ENCODE results near the gene ZNF462.

The ZNF462 gene

DNA sequence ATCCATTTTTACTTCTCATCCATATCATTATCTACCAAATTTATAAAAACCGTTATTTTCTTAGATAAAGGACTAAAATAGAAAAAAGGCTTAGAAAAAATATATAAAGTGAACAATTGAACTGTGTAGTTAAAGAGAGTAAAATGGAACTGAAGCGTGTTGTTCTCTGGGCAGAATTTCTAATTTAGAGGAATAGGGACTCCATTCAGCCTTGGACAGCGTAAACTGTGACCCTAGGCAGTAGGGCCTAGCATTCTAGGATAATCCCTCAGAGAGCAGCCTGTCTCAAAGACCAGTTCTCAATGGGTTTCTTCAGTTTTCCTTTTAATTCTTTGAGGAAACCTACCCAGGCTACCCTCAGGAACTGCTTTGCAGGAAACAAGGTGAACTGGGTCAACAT is 11.1 kb downstream of the ZNF462 start:
- no peak for ATAC-seq (replicated peaks)
- H3K9me3 Mint-ChIP-seq, result no peaks in the 10 kb centered on the region
- H3K4me3 Mint-ChIP-seq, result no peak overlapping the region

DNA sequence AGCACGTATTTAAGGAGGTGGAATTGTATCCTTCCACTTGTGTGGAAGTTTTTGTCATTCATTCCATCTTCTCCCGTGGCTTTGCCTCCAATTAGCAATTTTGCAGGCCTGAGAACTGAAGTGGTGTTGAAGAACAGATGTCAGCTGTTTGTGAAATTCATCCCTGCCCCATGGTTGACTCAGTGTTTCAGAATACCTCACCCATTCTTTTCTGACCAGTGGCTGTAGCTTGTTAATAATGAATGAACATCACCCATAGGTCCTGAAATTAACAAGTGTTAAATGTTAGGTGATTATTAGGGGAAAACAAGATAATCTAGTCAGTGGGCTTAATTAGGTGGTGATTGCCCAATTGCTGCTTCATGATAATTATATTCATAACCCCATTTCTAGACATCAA is 11.7 kb downstream of the ZNF462 start:
- Mint-ChIP-seq H3K4me1 (no peaks in the 10 kb centered on the region), H3K27ac (no peak overlapping the region), H3K9me3 (no peaks in the 10 kb centered on the region), H3K27me3 (peaks cover 0 to 5% of the 10 kb centered on the region in 2 donors), H3K4me3 (no peak overlapping the region), H3K36me3 (no peaks in the 10 kb centered on the region)
- no peak for DNase-seq
- ATAC-seq (replicated peaks), result no peak

More for the DNA sequence above, 11.1 kb downstream of the ZNF462 start:
- H3K27ac Mint-ChIP-seq, result no peak overlapping the region
- no peaks in the 10 kb centered on the region for H3K4me1 Mint-ChIP-seq
- DNase-seq, result no peak
- peaks cover 0 to 2% of the 10 kb centered on the region in 2 donors for H3K27me3 Mint-ChIP-seq
- H3K36me3 Mint-ChIP-seq, result no peaks in the 10 kb centered on the region

DNA sequence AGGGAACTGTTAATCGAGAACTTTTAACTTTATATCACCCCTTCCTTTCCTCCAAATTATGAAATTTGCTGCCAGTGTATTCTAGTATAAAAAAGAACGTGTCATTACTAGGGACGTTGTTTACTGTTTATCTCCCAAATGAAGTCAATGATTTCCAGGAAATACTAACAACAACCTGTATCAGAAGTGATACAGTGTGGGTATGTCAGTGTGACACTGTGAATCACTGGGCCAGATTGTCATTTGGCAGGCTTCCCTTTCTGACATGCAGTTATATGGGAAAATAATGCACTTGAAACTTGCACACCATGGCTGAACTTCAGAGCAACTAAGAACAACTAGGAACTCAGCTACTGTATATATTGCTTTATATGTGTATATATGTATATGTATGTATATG is 12.6 kb downstream of the ZNF462 start:
- Mint-ChIP-seq H3K27ac (no peak overlapping the region), H3K27me3 (peaks cover 0 to 5% of the 10 kb centered on the region in 2 donors), H3K36me3 (no peaks in the 10 kb centered on the region), H3K9me3 (no peaks in the 10 kb centered on the region), H3K4me1 (no peaks in the 10 kb centered on the region), H3K4me3 (no peak overlapping the region)
- DNase-seq (no peak), ATAC-seq (replicated peaks) (no peak)

DNA sequence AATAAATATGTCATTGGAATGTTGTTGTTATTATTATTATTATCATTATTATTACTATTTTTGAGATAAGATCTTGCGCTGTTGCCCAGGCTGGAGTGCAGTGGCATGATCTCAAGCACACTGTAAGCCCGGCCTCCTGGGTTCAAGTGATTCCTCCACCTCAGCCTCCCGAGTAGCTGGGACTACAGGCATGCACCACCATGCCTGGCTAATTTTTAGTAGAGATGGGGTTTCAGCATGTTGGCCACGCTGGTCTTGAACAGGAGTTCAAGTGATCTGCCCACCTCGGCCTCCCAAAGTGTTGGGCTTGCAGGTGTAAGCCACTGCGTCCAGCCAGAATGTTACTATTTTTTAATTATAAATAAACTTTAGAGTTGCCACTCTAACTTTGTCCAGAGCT is 14.4 kb downstream of the ZNF462 start:
- no peak for ATAC-seq (replicated peaks)
- DNase-seq, result no peak
- H3K4me3 Mint-ChIP-seq, result no peak overlapping the region
- no peaks in the 10 kb centered on the region for H3K36me3 Mint-ChIP-seq
- H3K27ac Mint-ChIP-seq, result no peak overlapping the region
- no peaks in the 10 kb centered on the region for H3K4me1 Mint-ChIP-seq
- peaks cover 0 to 5% of the 10 kb centered on the region in 2 donors for H3K27me3 Mint-ChIP-seq
- no peaks in the 10 kb centered on the region for H3K9me3 Mint-ChIP-seq

DNA sequence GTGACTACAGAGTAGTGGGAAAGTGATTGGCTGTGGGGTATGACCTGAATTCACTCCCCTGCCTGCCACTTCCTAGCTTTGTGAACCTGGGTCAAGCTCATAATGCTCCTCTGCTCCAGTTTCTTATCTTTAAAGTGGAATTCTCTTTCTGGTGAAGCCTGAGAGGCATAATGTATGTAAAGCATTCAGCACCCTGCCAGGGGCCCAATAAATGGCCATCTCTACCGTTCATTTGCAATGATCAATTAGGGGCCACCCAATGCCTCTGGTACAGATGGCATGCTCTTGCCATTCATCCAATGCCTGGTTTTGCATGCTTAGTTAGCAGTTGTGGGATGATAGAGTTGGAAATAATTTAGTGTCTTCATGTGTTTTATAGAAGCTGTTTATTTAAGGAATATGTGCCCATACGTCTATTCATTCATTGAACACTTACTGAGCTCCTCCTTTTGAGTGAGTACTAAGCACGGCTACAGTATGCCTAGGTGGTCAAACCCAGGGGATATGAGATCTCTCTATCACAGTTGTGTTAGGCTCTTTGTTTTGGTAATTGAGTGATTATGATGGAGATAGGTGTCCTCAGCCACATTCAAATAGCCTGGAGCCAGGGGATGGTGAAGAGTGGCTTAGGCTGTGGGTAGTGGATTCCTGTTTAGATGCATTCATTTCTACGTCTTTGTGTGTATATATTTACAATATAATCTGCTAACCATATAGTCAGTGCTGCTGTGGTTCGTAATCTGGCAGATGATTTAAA is 15.3 kb downstream of the ZNF462 start:
- Mint-ChIP-seq H3K36me3 (no peaks in the 10 kb centered on the region), H3K27me3 (peaks cover 0 to 5% of the 10 kb centered on the region in 2 donors), H3K27ac (no peak overlapping the region), H3K4me3 (no peak overlapping the region), H3K9me3 (peaks cover 3% of the 10 kb centered on the region in 2 donors), H3K4me1 (no peaks in the 10 kb centered on the region)
- no peak for DNase-seq
- no peak for ATAC-seq (replicated peaks)

DNA sequence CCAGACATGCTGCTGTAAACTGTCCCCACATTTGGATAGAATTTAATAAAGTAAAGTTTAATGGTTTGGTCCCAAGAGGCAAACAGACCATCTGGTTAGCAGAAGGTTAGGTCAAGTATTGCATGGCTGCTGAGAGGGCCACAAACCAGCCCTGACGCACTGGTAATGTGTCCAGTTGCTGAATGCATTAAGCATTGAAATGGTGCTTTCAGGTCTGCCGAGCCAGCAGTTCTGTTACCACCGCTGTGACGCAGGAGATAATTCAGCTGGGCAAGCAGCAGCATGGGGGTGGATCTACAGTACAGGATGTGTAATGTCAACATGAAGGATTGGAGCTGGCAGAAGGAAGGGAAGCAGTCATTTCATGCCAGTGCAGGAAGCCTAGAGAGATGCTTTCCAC is 16.0 kb downstream of the ZNF462 start:
- Mint-ChIP-seq H3K4me1 (no peaks in the 10 kb centered on the region), H3K27ac (no peak overlapping the region), H3K36me3 (no peaks in the 10 kb centered on the region), H3K27me3 (peaks cover 0 to 5% of the 10 kb centered on the region in 2 donors), H3K4me3 (no peak overlapping the region), H3K9me3 (peaks cover 3% of the 10 kb centered on the region in 2 donors)
- ATAC-seq (replicated peaks) (no peak), DNase-seq (no peak)

DNA sequence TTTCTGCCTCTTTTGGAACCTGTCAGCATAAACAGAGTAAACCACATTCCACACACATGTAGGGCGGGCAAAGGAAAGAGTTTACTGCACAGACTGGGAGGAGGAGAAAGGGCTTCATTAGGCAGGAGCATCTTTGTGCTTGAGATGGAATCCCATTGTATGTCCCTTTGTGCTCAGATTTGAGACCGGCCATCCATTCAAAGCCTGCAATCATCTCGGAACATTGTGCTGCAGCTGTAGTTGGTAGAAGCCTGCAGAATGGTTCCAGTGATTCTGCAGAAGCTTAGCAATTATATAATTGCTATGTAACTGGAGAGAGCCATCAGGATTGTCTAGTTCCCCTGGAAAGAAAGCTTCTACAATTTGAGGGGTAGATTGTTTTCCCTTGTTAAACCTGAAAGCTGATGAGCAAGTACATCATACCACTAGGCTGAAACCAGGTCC is 16.5 kb downstream of the ZNF462 start:
- Mint-ChIP-seq H3K4me3 (no peak overlapping the region), H3K9me3 (peaks cover 3% of the 10 kb centered on the region in 2 donors), H3K27me3 (peaks cover 0 to 5% of the 10 kb centered on the region in 2 donors), H3K36me3 (no peaks in the 10 kb centered on the region), H3K27ac (no peak overlapping the region), H3K4me1 (no peaks in the 10 kb centered on the region)
- DNase-seq (no peak), ATAC-seq (replicated peaks) (no peak)

DNA sequence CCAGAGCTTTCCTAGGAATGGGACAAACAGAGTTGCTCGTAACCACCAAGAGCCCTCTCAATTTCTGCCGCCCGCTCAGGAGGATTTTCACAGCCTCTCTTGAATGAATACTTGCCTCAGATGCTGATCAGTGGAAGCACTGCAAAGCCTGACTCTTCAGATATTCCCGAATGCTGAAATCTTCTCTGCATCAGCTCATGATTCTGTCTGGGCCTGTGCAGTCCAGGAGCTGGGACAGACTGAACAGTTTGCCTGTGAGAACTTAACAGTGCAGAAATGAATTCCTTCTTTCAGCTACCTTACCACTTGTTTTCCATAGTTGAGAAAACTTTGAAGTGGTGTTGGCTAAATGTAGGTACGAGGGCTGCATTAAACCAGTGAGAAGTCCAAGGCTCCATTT is 17.1 kb downstream of the ZNF462 start:
- ATAC-seq (replicated peaks) (no peak), DNase-seq (no peak)
- H3K4me3 Mint-ChIP-seq, result no peak overlapping the region
- no peaks in the 10 kb centered on the region for H3K4me1 Mint-ChIP-seq
- peaks cover 3% of the 10 kb centered on the region in 2 donors for H3K9me3 Mint-ChIP-seq
- peaks cover 0 to 5% of the 10 kb centered on the region in 2 donors for H3K27me3 Mint-ChIP-seq
- no peaks in the 10 kb centered on the region for H3K36me3 Mint-ChIP-seq
- no peak overlapping the region for H3K27ac Mint-ChIP-seq

DNA sequence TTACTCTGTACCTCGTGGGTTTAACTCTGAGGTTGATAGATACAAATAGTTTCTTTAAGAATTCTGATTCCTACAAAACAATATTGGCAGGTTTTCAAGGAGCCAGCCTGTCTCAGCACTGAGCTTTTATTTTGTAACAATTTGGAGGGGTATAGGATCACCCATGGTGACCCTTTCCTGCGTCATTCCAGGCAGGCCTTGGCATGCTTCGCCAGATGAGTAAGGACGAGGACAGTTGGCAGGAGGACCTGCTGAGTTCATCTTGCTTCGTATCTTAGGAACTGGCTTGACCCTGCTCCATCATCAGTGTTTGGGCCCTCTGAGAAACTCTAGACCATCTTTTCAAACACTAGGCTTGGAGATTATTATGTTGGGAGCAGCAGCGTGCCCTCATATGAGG is 17.9 kb downstream of the ZNF462 start:
- Mint-ChIP-seq H3K27me3 (peaks cover 0 to 5% of the 10 kb centered on the region in 2 donors), H3K27ac (no peak overlapping the region), H3K9me3 (peaks cover 3% of the 10 kb centered on the region in 2 donors), H3K4me3 (no peak overlapping the region), H3K4me1 (no peaks in the 10 kb centered on the region), H3K36me3 (no peaks in the 10 kb centered on the region)
- ATAC-seq (replicated peaks), result no peak
- no peak for DNase-seq

DNA sequence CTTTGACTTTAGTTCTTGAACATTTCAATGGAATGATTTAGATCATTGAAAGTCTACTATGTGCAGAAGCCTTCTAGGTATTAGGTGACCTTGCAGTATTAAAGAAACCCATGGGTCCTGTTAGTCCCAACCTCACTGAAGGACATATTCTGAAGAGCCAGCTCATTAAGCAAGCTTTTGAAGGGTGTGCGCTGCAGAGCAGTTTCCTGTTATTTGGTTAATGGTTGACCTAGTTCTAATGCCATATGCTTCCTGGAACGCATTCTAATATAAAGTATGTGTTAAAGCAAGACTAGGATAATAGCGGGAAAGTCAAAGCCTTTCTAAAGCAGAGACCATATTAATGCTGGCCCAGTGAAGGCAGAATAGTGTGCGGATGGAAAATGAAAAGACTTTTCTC is 20.1 kb downstream of the ZNF462 start:
- Mint-ChIP-seq H3K4me1 (no peaks in the 10 kb centered on the region), H3K4me3 (no peak overlapping the region), H3K36me3 (no peaks in the 10 kb centered on the region), H3K27me3 (peaks cover 0 to 5% of the 10 kb centered on the region in 2 donors), H3K9me3 (peaks cover 3% of the 10 kb centered on the region in 2 donors), H3K27ac (no peak overlapping the region)
- ATAC-seq (replicated peaks), result no peak
- DNase-seq, result no peak

DNA sequence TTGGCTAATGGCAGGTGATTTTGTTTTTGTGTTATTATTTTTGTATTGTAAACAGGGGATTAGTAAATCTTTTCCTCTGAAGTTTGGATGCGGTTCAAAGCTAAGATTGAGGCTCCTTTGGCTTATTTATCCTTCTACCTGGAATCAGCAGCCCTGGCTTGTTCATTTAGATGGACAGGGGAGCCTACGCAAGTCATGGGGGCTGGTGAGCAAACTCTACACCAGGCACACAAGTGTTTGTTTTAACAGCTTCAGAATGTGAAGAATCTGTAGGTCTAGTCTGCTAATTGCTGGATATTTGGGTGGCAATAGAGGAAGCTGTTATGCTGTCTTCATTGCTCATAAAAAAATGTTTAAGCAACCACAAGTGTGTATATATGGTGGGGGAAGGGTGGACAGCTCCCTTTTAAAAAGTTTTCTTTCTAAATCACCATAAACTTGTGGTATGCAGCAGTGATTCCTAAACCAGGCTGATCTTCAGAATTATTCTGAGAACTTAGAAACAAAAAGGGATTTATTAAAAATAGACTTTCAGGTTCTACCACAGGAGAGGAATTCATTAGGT is 20.7 kb downstream of the ZNF462 start:
- DNase-seq (no peak), ATAC-seq (replicated peaks) (no peak)
- Mint-ChIP-seq H3K27me3 (peaks cover 0 to 5% of the 10 kb centered on the region in 2 donors), H3K9me3 (peaks cover 3% of the 10 kb centered on the region in 2 donors), H3K4me3 (no peak overlapping the region), H3K36me3 (no peaks in the 10 kb centered on the region), H3K4me1 (no peaks in the 10 kb centered on the region), H3K27ac (no peak overlapping the region)

DNA sequence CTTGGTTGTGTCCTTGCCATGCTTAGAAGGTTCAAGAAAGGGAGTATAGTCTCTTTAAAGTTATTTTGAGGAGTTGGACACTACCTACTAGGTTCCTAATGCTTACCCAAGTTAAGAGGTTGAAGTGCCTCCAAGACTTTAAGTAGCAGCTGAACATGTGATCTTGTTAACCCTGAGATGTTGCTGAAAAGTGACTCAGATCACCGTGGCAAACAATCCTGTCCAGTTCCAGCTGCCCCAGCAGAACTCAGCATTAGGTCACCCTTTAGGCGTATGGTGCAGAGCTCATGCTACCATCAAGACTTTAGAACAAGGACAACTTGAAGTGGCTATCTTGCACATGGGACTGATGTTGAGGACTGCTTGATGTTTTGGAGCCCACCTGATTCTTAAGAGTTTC is 22.5 kb downstream of the ZNF462 start:
- no peak for DNase-seq
- H3K4me1 Mint-ChIP-seq, result no peaks in the 10 kb centered on the region
- peaks cover 3% of the 10 kb centered on the region in 2 donors for H3K9me3 Mint-ChIP-seq
- no peak overlapping the region for H3K27ac Mint-ChIP-seq
- no peak for ATAC-seq (replicated peaks)
- H3K27me3 Mint-ChIP-seq, result no peaks in the 10 kb centered on the region
- H3K4me3 Mint-ChIP-seq, result no peak overlapping the region
- no peaks in the 10 kb centered on the region for H3K36me3 Mint-ChIP-seq

DNA sequence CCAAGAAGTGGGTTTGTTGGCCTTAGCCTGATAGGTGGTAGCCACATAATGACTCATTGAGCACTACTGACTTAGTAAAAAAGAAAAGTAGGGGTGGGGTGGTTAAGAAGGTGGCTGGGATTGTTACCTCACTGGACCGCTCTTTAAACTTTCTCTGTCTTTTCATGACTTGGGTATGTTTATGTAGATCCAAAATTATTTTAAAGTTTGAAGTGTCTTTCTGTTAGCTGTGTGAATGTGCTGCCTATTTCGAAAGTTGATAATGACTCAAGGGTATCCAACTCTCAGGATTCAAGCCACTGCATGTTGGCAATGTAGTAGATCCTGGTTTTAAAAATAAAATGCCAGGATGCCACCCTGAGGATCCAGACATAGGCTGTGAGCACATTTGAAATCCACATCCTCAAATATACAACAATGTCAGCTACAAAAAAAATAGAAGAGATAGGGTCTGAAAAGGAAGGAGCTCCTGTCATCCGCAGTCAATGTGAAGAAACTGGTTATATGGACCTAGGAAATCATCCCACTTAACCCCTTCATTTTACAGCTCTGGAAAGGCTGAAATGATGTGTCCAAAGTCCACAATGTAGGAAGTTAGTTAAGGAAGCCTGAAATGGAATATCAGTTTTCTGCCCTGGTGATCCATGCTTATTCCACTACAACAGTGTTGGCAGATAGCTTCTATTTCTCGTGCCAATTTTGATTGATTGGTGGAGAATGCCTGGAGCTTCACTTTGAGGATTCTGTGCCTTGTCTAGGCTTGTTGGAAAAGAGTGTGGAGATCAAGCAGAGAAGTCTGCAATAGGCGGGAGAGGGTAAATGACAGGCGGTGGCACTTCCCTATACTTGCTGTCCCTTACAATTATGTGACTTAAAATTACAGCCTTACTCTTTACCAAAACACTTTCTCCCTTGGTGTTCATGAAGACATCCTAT is 23.4 kb downstream of the ZNF462 start:
- Mint-ChIP-seq H3K27ac (no peak overlapping the region), H3K4me1 (no peaks in the 10 kb centered on the region), H3K36me3 (no peaks in the 10 kb centered on the region), H3K4me3 (no peak overlapping the region), H3K9me3 (peaks cover 3% of the 10 kb centered on the region in 2 donors), H3K27me3 (no peaks in the 10 kb centered on the region)
- no peak for ATAC-seq (replicated peaks)
- no peak for DNase-seq

DNA sequence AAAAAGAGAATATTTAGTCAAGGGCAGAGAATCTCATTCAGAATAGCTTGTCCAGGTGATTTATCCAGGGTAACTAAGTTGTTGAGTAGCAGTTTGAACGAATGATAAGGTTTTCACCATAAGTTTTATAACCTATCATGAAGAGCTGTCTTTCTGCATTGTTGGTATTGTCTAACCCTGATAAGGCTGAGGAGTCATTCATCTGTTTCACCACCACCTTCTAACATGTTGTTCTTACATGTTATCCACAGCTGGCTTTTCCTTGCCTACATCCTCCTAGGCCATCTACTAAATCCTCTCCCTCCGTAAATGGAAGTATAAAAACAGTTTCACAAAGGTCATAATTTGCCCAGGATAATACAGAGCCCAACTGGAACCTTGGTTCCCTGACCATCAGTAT is 24.1 kb downstream of the ZNF462 start:
- ATAC-seq (replicated peaks) (no peak), DNase-seq (no peak)
- H3K4me3 Mint-ChIP-seq, result no peak overlapping the region
- no peaks in the 10 kb centered on the region for H3K27me3 Mint-ChIP-seq
- peaks cover 3% of the 10 kb centered on the region in 2 donors for H3K9me3 Mint-ChIP-seq
- no peaks in the 10 kb centered on the region for H3K36me3 Mint-ChIP-seq
- no peak overlapping the region for H3K27ac Mint-ChIP-seq
- H3K4me1 Mint-ChIP-seq, result no peaks in the 10 kb centered on the region
